Omental fat pad (tissue), 4 donors: Measurements from ENCODE around the gene ABHD8. TPM values are rescaled to one million over a fixed set of nuclear protein-coding genes. Genes with fewer than 3 reads are reported as not detected.
"Not testable (repeated sequence)": the region's sequence is repeated elsewhere in the genome, so short reads cannot be mapped to it uniquely, and the experiment has no call there.

Source experiments
- ATAC-seq: fragments of 150-250 bp; one replicate; pipeline ENCODE4 v1.9.1; 2016; ENCODE audit warnings: mild to moderate bottlenecking, moderate library complexity; ENCODE audit not compliant: low FRiP score
- DNase-seq: peaks from one replicate; pipeline ENCODE4 v3.0.0-alpha.2; 2019; ENCODE audit warnings: low spot score
- CTCF ChIP-seq, 3 donors: fragments of 450-650 bp; IDR thresholded peaks; one replicate each; pipeline ENCODE4 v1.5.1; 2016 to 2017; ENCODE audit warnings: antibody characterized with exemption in 3 of 3, mild to moderate bottlenecking in 3 of 3, moderate library complexity in 2 of 3
- total RNA-seq, 4 donors: library from RNA; depleted of rRNA; stranded (reverse); fragments of >200 nt; gene quantifications; one replicate each; pipeline ENCODE4 v1.1.0, GENCODE V29; 2016

ABHD8 gene
- total RNA-seq, 4 donors from 2014 or later, result 6.1 to 13.2 (median 11.1) TPM

DNA sequence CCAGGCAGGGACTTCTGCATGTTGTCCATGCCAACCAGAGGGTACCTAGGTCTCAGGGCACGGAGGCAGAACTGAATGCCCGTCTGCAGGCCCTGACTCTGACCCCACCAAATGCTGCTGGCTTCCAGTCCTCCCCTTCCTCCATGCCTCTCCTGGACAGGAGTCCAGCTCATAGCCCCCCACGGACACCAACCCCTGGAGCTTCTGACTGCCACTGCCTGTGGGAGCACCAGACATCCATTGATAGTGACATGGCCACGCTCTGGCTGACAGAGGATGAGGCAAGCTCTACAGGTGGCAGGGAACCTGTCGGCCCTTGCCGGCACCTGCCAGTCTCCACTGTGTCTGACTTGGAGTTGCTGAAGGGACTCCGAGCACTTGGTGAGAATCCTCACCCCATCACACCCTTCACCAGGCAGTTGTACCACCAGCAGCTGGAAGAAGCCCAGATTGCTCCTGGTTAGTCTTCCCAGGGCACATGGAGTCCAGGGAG is 19.7 kb downstream of the ABHD8 start:
- no peak for ATAC-seq
- no peak for DNase-seq
- no peak for TF ChIP-seq CTCF (IDR thresholded peaks at IDR 0.05)

- TF ChIP-seq CTCF (IDR thresholded peaks at IDR 0.05), result peak in 1 of 3 donors; percentile 85
- DNase-seq (peak; percentile 72), ATAC-seq (peak; percentile 86)
These were observed 20.6 kb downstream of the ABHD8 start for GRCh38 chr19:17282488-17283125.

DNA sequence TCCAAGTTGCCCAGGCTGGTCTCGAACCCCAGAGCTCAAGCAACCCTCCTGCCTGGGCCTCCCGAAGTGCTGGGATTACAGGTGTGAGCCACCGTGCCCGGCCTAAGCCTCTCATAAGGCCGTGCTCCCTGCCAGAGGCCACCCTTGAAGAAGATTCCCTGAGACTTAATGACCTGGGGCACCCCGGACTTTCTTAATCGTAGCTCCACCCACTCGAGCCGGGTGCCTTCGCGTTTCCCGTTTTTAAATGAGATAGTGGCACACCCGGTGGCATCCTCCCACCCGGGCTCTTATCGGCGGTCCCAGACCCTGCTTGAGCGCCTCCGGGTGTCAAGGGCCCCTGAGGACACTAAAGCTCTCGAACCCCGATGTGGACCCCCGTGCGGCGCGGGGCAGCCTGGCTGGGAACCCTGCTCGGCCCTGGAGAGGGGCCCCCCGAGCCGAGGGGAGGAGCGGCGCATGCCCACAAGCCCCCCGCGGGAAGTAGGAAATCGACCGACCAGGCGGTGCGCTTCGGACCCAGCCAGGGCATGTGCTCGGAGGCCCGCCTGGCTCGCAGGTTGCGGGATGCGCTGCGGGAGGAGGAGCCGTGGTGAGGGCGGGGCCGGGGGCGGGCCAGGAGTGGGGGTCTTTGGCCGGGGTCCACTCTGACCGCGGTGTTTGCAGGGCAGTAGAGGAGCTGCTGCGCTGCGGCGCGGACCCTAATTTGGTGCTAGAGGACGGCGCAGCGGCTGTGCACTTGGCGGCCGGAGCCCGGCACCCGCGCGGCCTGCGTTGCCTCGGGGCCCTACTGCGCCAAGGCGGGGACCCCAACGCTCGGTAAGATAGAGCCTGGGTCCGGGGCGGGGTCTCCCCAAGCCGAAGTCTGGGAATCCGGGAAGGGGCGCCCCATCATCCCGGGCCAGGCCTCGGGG is 21.6 kb downstream of the ABHD8 start, which contains the start of gene ANKLE1:
Gene ANKLE1, plus strand, starts transcription at position 511 of the 914 bp plus-strand sequence. Its CDS starts 20 bp downstream, at position 531.
- peak; percentile 5 for ATAC-seq
- no peak for DNase-seq
- no peak for TF ChIP-seq CTCF (IDR thresholded peaks at IDR 0.05)

DNA sequence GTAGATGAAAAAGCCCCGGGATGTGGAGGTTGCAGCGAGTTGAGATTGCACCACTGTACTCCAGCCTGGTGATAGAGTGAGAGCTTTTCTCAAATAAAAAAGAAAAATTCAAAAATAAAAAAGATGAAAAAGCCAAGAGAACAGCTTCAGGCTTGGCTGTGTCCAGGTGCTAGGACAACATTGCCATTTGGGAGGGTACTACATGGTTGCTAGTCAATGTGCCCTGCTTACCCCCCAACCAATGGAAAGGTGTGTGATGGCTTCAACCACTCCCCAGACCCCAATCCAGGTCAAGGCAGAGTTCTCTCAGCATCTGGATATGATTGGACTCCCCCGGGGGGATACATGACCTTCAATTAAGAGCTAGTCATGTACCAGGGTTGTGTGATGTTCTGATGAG is 23.8 kb downstream of the ABHD8 start:
- TF ChIP-seq CTCF (IDR thresholded peaks at IDR 0.05), result no peak
- ATAC-seq, result no peak
- no peak for DNase-seq

- ATAC-seq (no peak), DNase-seq (no peak)
- TF ChIP-seq CTCF (IDR thresholded peaks at IDR 0.05), result no peak
These were observed 27.6 kb downstream of the ABHD8 start for GRCh38 chr19:17275441-17276175.

GRCh38 chr19:17274892-17275291 is 28.3 kb downstream of the ABHD8 start:
- ATAC-seq, DNase-seq: not testable (repeated sequence)

DNA sequence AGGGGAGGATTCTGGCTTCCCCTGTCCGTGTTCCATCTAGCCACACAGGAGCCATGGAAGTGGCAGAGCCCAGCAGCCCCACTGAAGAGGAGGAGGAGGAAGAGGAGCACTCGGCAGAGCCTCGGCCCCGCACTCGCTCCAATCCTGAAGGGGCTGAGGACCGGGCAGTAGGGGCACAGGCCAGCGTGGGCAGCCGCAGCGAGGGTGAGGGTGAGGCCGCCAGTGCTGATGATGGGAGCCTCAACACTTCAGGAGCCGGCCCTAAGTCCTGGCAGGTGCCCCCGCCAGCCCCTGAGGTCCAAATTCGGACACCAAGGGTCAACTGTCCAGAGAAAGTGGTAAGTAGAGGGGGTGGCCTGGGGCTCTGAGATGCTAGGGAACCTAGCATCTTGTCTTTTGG is 34.5 kb downstream of the ABHD8 start:
- DNase-seq (no peak), ATAC-seq (no peak)
- no peak for TF ChIP-seq CTCF (IDR thresholded peaks at IDR 0.05)
